Activated CD8-positive, alpha-beta memory T cell treated with anti-CD3 and anti-CD28 coated beads, Interleukin-2, amount 10 ng/mL, durations not matched to agents 7 days and 5 days (primary cell): ENCODE results near the gene ABCD3. TPM values are rescaled to one million over a fixed set of nuclear protein-coding genes. Genes with fewer than 3 reads are reported as not detected.
"Not testable (repeated sequence)": the region's sequence is repeated elsewhere in the genome, so short reads cannot be mapped to it uniquely, and the experiment has no call there.

Experiments
- ATAC-seq: fragments of 150-1000 bp; cut with Tn5 transposase; one replicate; pipeline ENCODE4 v1.10.0; 2021; ENCODE audit warnings: moderate library complexity
- CTCF ChIA-PET: fragments of 350-600 bp; sonication (Branson Sonifier 250); formaldehyde crosslinking; loops from one replicate; lab custom pipeline; 2021; ENCODE audit warnings: antibody characterized with exemption; lab: Charles Lee
- DNase-seq: peaks from one replicate; pipeline ENCODE4 v3.0.0-alpha.2; 2020
- H3K27ac Mint-ChIP-seq: one replicate; pipeline ENCODE4 v1.8.0; 2021; ENCODE audit warnings: mild to moderate bottlenecking, mixed read lengths
- H3K27me3 Mint-ChIP-seq: one replicate; pipeline ENCODE4 v1.8.0; 2021; ENCODE audit warnings: mixed read lengths
- H3K36me3 Mint-ChIP-seq: one replicate; pipeline ENCODE4 v1.8.0; 2021; ENCODE audit warnings: mild to moderate bottlenecking, mixed read lengths
- H3K4me1 Mint-ChIP-seq: one replicate; pipeline ENCODE4 v1.8.0; 2021; ENCODE audit warnings: mixed read lengths
- H3K4me3 Mint-ChIP-seq: one replicate; pipeline ENCODE4 v1.8.0; 2021; ENCODE audit warnings: mild to moderate bottlenecking, moderate library complexity, mixed read lengths
- H3K9me3 Mint-ChIP-seq: one replicate; pipeline ENCODE4 v1.8.0; 2022; ENCODE audit warnings: low read depth, mixed read lengths
- total RNA-seq, 2 experiments: library from RNA; stranded (reverse); gene quantifications; one replicate each; pipeline ENCODE4 v1.2.3, GENCODE V29; 2021

ABCD3 gene
- total RNA-seq, 2 experiments from 2014 or later, result 21.2 to 22.6 TPM

DNA sequence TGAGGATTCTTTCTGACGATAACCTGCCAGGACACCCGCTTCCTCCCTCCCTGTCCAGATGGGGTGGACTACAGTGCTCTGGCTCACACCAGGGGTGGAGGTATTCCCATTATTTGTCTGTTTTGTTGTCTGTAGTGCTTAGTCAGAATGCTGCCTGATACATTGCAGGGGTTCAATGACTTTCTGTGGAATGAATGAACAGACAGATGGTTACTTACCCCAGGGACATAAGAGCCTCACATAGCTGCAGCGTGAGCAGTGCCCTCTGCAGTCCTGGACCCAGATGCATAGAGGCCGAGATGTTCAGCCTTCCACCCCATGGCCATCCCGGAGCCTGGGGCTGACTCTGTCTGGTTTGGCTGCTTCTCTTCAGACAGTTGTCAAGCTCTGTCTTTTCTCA is 136.4 kb downstream of the ABCD3 start:
- Mint-ChIP-seq H3K4me1 (no peaks in the 10 kb centered on the region), H3K4me3 (no peak overlapping the region), H3K9me3 (no peaks in the 10 kb centered on the region), H3K27me3 (peaks cover 15% of the 10 kb centered on the region), H3K36me3 (no peaks in the 10 kb centered on the region), H3K27ac (no peak overlapping the region)
- DNase-seq (no peak), ATAC-seq (no peak)
- CTCF ChIA-PET, result no interaction called here

DNA sequence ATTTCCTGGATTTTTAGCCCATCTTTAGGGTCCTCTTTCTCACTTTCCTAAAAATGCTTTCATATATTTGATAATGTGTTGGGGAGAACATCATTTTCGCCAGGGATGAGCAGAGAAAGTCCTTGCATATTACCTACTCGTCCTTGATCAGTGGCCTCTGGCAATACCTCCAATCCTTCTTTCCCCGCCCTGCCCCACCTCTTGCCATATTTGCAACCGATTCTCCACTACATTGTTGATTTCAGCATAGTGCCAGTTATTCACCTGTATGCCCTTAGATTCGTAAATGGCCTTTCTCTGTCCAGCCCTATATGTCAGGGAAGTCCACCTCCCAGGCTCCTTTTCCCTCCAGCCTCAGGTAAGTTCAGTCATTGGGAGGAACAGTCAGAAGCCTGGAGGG is 136.9 kb downstream of the ABCD3 start:
- DNase-seq, result no peak
- no peaks in the 10 kb centered on the region for H3K9me3 Mint-ChIP-seq
- CTCF ChIA-PET, result no interaction called here
- no peaks in the 10 kb centered on the region for H3K4me1 Mint-ChIP-seq
- no peaks in the 10 kb centered on the region for H3K36me3 Mint-ChIP-seq
- H3K27ac Mint-ChIP-seq, result no peak overlapping the region
- no peak overlapping the region for H3K4me3 Mint-ChIP-seq
- peaks cover 15% of the 10 kb centered on the region for H3K27me3 Mint-ChIP-seq
- no peak for ATAC-seq

DNA sequence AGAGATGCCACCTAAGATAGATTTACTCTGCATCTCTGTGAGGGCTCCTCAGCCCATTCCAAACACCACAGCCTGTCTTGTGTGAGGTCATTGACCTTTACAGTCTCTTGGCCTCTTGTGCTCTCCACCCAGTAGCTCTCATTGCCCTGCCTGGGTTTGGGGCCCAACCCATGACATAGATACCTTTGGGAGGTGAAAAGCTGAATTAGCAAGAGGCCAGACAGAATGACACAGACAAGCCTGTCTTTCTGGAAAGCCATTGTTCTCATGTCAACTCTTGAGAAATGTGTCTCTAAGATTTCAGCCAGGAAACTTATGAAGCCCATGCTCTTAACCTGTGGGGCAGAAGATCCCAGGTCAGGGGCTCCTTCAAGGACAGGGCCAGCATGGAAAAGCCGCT is 141.7 kb downstream of the ABCD3 start:
- no peak for ATAC-seq
- CTCF ChIA-PET, result interaction anchor here (1.7 kb wide), 1 partner anchor 40 kb away, joined by 5 read pairs; no protein-coding TSS in a partner anchor
- H3K36me3 Mint-ChIP-seq, result no peaks in the 10 kb centered on the region

GRCh38 chr1:94560333-94560732 is 142.1 kb downstream of the ABCD3 start:
- Mint-ChIP-seq H3K9me3 (no peaks in the 10 kb centered on the region), H3K36me3 (no peaks in the 10 kb centered on the region), H3K4me3 (no peak overlapping the region), H3K27ac (no peak overlapping the region), H3K4me1 (no peaks in the 10 kb centered on the region), H3K27me3 (peaks cover 3% of the 10 kb centered on the region)
- CTCF ChIA-PET, result interaction anchor here (1.7 kb wide), 1 partner anchor 40 kb away, joined by 5 read pairs; no protein-coding TSS in a partner anchor
- ATAC-seq (no peak), DNase-seq (no peak)

More for the DNA sequence above, 141.7 kb downstream of the ABCD3 start:
- H3K9me3 Mint-ChIP-seq, result no peaks in the 10 kb centered on the region
- H3K4me3 Mint-ChIP-seq, result no peak overlapping the region
- peaks cover 3% of the 10 kb centered on the region for H3K27me3 Mint-ChIP-seq
- no peaks in the 10 kb centered on the region for H3K4me1 Mint-ChIP-seq
- no peak overlapping the region for H3K27ac Mint-ChIP-seq
- DNase-seq, result no peak

DNA sequence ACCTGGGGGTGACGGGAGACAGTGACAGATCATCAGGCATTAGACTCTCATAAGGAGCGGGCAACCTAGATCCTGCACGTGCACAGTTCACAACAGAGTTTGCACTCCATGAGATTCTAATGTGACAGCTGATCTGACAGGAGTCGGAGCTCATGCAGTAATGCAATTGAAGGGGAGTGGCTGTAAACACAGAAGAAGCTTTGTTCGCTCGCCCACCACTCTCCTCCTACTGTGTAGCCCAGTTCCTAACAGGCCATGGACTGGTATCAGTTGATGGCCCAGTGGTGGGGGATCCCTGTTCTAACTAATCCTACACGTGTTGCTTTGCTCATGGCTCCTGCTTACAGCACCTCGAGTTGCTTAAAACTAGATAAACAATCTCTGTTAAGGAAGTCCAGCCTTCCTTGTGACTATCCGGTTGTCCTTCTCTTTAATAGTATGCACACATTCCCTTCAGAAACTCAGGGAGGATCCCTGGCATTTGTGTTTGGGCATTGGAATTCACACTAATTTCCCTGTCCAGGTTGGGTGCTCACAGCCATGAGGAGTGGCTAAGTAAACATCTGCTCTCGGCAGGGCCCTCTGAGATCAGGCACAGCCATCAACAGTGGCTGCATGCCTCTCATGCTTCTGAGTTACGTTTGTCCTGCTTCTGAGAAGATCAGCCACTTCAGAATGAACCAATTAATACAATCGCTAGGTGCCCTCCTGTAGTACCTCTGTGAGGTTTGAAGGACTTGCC is 144.5 kb downstream of the ABCD3 start:
- Mint-ChIP-seq H3K4me1 (no peaks in the 10 kb centered on the region), H3K36me3 (no peaks in the 10 kb centered on the region), H3K9me3 (no peaks in the 10 kb centered on the region), H3K27me3 (peaks cover 3% of the 10 kb centered on the region), H3K27ac (no peak overlapping the region), H3K4me3 (no peak overlapping the region)
- no peak for DNase-seq
- no peak for ATAC-seq
- CTCF ChIA-PET, result no interaction called here

GRCh38 chr1:94565901-94566300 is 147.7 kb downstream of the ABCD3 start:
- H3K9me3 Mint-ChIP-seq, result no peaks in the 10 kb centered on the region
- CTCF ChIA-PET, result no interaction called here
- H3K4me1 Mint-ChIP-seq, result no peaks in the 10 kb centered on the region
- no peak for ATAC-seq
- no peak for DNase-seq
- peaks cover 3% of the 10 kb centered on the region for H3K27me3 Mint-ChIP-seq
- no peak overlapping the region for H3K27ac Mint-ChIP-seq
- no peaks in the 10 kb centered on the region for H3K36me3 Mint-ChIP-seq
- no peak overlapping the region for H3K4me3 Mint-ChIP-seq

GRCh38 chr1:94566436-94566835 is 148.2 kb downstream of the ABCD3 start:
- CTCF ChIA-PET, H3K9me3 Mint-ChIP-seq: not testable (repeated sequence)

GRCh38 chr1:94567975-94568607 is 149.9 kb downstream of the ABCD3 start:
- H3K9me3 Mint-ChIP-seq, H3K27me3 Mint-ChIP-seq, DNase-seq, ATAC-seq, H3K4me1 Mint-ChIP-seq, H3K36me3 Mint-ChIP-seq, H3K4me3 Mint-ChIP-seq, CTCF ChIA-PET, H3K27ac Mint-ChIP-seq: not testable (repeated sequence)

More at GRCh38 chr1:94566436-94566835, 148.2 kb downstream of the ABCD3 start:
- ATAC-seq, H3K27me3 Mint-ChIP-seq, H3K36me3 Mint-ChIP-seq, DNase-seq, H3K4me3 Mint-ChIP-seq, H3K4me1 Mint-ChIP-seq, H3K27ac Mint-ChIP-seq: not testable (repeated sequence)

Other genes starting within 250 kb of the ABCD3 start
- not detected for gene ARHGAP29, start 180.8 kb upstream of the ABCD3 start, total RNA-seq
- gene F3, start 123.4 kb downstream of the ABCD3 start, total RNA-seq, result under 1 TPM in 1 of 2 experiments, not detected in 1; 0.23 TPM